ENCODE measurements around the gene PAPSS1.

Gene PAPSS1

GRCh38 chr4:107575243-107575642, 144.8 kb downstream of the PAPSS1 start:
- no peak for DNase-seq
- no peaks in the 10 kb centered on the region for H3K9me3 ChIP-seq (ENCODE audit: severe bottlenecking)
- no peak for TF ChIP-seq CTCF (IDR thresholded peaks at IDR 0.05; ENCODE audit: low read depth, low read length)
- no peaks in the 10 kb centered on the region for H3K36me3 ChIP-seq
- no peaks in the 10 kb centered on the region for H3K27me3 ChIP-seq (ENCODE audit: insufficient read depth, low read depth, severe bottlenecking)
- no peak overlapping the region for H3K27ac ChIP-seq
- no peak overlapping the region for H3K4me3 ChIP-seq (ENCODE audit: low read depth, low read length)

GRCh38 chr4:107572281-107572680, 147.8 kb downstream of the PAPSS1 start:
- TF ChIP-seq CTCF (IDR thresholded peaks at IDR 0.05; ENCODE audit: low read depth, low read length) = no peak
- Histone ChIP-seq H3K9me3 (ENCODE audit: severe bottlenecking) (no peaks in the 10 kb centered on the region), H3K27me3 (ENCODE audit: insufficient read depth, low read depth, severe bottlenecking) (no peaks in the 10 kb centered on the region), H3K27ac (no peak overlapping the region), H3K36me3 (no peaks in the 10 kb centered on the region), H3K4me3 (ENCODE audit: low read depth, low read length) (no peak overlapping the region)
- no peak for DNase-seq

DNA sequence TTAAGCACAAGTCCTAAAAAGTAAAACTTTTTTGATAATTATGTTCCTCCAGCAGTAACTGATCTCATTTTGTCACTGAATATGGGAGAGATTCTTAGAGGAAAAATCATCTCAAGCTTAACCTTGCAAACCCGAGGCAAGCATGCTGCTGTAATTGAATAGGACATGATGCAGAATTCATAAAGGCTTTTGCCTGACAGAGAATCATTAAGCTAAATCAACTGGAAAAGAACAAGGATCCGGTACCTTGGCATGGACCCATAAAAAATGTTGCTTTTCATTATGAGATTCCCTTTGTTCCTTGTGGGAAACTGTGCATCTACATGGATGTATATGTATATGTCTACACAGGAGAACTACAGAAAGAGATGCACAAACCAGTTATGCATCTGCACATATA, 149.1 kb downstream of the PAPSS1 start:
- no peak for TF ChIP-seq CTCF (IDR thresholded peaks at IDR 0.05; ENCODE audit: low read depth, low read length)
- no peak for DNase-seq
- H3K4me3 ChIP-seq (ENCODE audit: low read depth, low read length) = no peak overlapping the region
- no peaks in the 10 kb centered on the region for H3K27me3 ChIP-seq (ENCODE audit: insufficient read depth, low read depth, severe bottlenecking)
- H3K27ac ChIP-seq = no peak overlapping the region
- H3K36me3 ChIP-seq = no peaks in the 10 kb centered on the region
- H3K9me3 ChIP-seq (ENCODE audit: severe bottlenecking) = no peaks in the 10 kb centered on the region

DNA sequence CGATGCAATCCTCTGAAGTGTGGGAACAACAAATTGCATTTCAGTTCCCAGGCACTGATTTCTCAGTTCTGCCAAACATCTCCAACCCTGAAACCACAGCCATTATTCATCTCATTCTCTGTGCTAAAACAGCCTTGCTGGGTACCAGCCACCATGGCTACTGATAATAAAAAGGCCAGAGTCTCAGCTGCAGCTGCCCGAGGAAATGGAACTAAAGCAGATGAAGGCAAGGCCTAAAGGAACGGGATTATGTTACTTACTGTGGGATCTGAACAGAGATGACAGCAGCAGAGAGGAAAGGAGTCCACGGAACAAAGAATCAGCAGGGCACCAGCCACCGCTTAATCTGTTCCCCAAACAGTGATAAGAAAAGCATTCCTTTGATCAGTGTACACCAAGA, 155.7 kb downstream of the PAPSS1 start:
- H3K36me3 ChIP-seq = no peaks in the 10 kb centered on the region
- H3K27me3 ChIP-seq (ENCODE audit: insufficient read depth, low read depth, severe bottlenecking) = no peaks in the 10 kb centered on the region
- H3K4me3 ChIP-seq (ENCODE audit: low read depth, low read length) = no peak overlapping the region
- no peaks in the 10 kb centered on the region for H3K9me3 ChIP-seq (ENCODE audit: severe bottlenecking)
- H3K27ac ChIP-seq = no peak overlapping the region
- TF ChIP-seq CTCF (IDR thresholded peaks at IDR 0.05; ENCODE audit: low read depth, low read length) = no peak
- DNase-seq = no peak

Measured in WERI-Rb-1 (cell line).